Activated T-helper 2 cell treated with anti-CD3 and anti-CD28 coated beads, Interferon-gamma antibody, Interleukin-2, Interleukin-4, amounts not matched to agents 10 μg/mL and 5 μg/mL and 100 μg/mL, durations not matched to agents 14 hours and 24 hours and 36 hours (primary cell): Measurements from ENCODE around the gene PTGDR2. TPM values are rescaled to one million over a fixed set of nuclear protein-coding genes. Genes with fewer than 3 reads are reported as not detected.

Experiments used
- DNase-seq: peaks from one replicate; pipeline ENCODE4 v3.0.0; 2021; ENCODE audit warnings: low spot score
- H3K27ac Mint-ChIP-seq: one replicate; pipeline ENCODE4 v1.8.0; 2021; ENCODE audit warnings: mixed read lengths
- H3K27me3 Mint-ChIP-seq: one replicate; pipeline ENCODE4 v1.8.0; 2021; ENCODE audit warnings: low read depth, mixed read lengths
- H3K36me3 Mint-ChIP-seq: one replicate; pipeline ENCODE4 v1.8.0; 2021; ENCODE audit warnings: low read depth, mixed read lengths
- H3K4me1 Mint-ChIP-seq: one replicate; pipeline ENCODE4 v1.8.0; 2021; ENCODE audit warnings: low read depth, mixed read lengths
- H3K4me3 Mint-ChIP-seq: one replicate; pipeline ENCODE4 v1.8.0; 2021; ENCODE audit warnings: low read depth, mild to moderate bottlenecking, moderate library complexity, mixed read lengths
- H3K9me3 Mint-ChIP-seq: one replicate; pipeline ENCODE4 v1.8.0; 2021; ENCODE audit warnings: mixed read lengths
- intact Hi-C: fragments of 100-400 bp; cut with micrococcal nuclease; formaldehyde crosslinking; loops from one replicate; pipeline ENCODE4 v1.15.1; 2023
- total RNA-seq: library from RNA; stranded (reverse); gene quantifications from 2 replicates; pipeline ENCODE4 v1.2.3, GENCODE V29; 2022

The PTGDR2 gene
- total RNA-seq, 1 donor from 2014 or later, result 0.32 TPM

GRCh38 chr11:60814112-60814511 is 41.6 kb downstream of the PTGDR2 start:
- intact Hi-C loops, result no loop called here
- H3K27me3 Mint-ChIP-seq, result peaks cover 8% of the 10 kb centered on the region

GRCh38 chr11:60813324-60813723 is 42.4 kb downstream of the PTGDR2 start:
- Mint-ChIP-seq H3K4me1 (no peaks in the 10 kb centered on the region), H3K27me3 (peaks cover 6% of the 10 kb centered on the region), H3K27ac (no peak overlapping the region), H3K4me3 (no peak overlapping the region), H3K9me3 (peaks cover 14% of the 10 kb centered on the region), H3K36me3 (no peaks in the 10 kb centered on the region)
- intact Hi-C loops, result no loop called here
- no peak for DNase-seq

More at GRCh38 chr11:60814112-60814511, 41.6 kb downstream of the PTGDR2 start:
- DNase-seq, result no peak
- Mint-ChIP-seq H3K4me1 (no peaks in the 10 kb centered on the region), H3K27ac (no peak overlapping the region), H3K9me3 (peaks cover 14% of the 10 kb centered on the region), H3K36me3 (no peaks in the 10 kb centered on the region), H3K4me3 (no peak overlapping the region)

GRCh38 chr11:60810569-60810968 is 45.2 kb downstream of the PTGDR2 start:
- H3K27ac Mint-ChIP-seq, result no peak overlapping the region
- H3K4me3 Mint-ChIP-seq, result no peak overlapping the region
- no peak for DNase-seq
- peaks cover 2% of the 10 kb centered on the region for H3K4me1 Mint-ChIP-seq
- peaks cover 6% of the 10 kb centered on the region for H3K27me3 Mint-ChIP-seq
- H3K36me3 Mint-ChIP-seq, result no peaks in the 10 kb centered on the region
- intact Hi-C loops, result no loop called here
- H3K9me3 Mint-ChIP-seq, result no peaks in the 10 kb centered on the region

GRCh38 chr11:60810151-60810550 is 45.6 kb downstream of the PTGDR2 start:
- Mint-ChIP-seq H3K9me3 (no peaks in the 10 kb centered on the region), H3K27me3 (peaks cover 6% of the 10 kb centered on the region)

GRCh38 chr11:60809691-60810090 is 46.1 kb downstream of the PTGDR2 start:
- Mint-ChIP-seq H3K36me3 (no peaks in the 10 kb centered on the region), H3K27me3 (peaks cover 6% of the 10 kb centered on the region), H3K9me3 (no peaks in the 10 kb centered on the region), H3K4me1 (peaks cover 2% of the 10 kb centered on the region), H3K27ac (no peak overlapping the region), H3K4me3 (no peak overlapping the region)
- intact Hi-C loops, result no loop called here
- DNase-seq, result no peak

More at GRCh38 chr11:60810151-60810550, 45.6 kb downstream of the PTGDR2 start:
- no peak for DNase-seq
- H3K4me3 Mint-ChIP-seq, result no peak overlapping the region
- H3K27ac Mint-ChIP-seq, result no peak overlapping the region
- intact Hi-C loops, result no loop called here
- peaks cover 2% of the 10 kb centered on the region for H3K4me1 Mint-ChIP-seq
- H3K36me3 Mint-ChIP-seq, result no peaks in the 10 kb centered on the region

GRCh38 chr11:60809249-60809648 is 46.5 kb downstream of the PTGDR2 start:
- DNase-seq, result no peak
- H3K27me3 Mint-ChIP-seq, result peaks cover 6% of the 10 kb centered on the region
- no peak overlapping the region for H3K4me3 Mint-ChIP-seq
- H3K4me1 Mint-ChIP-seq, result peaks cover 2% of the 10 kb centered on the region
- H3K9me3 Mint-ChIP-seq, result no peaks in the 10 kb centered on the region
- intact Hi-C loops, result no loop called here
- H3K27ac Mint-ChIP-seq, result no peak overlapping the region
- no peaks in the 10 kb centered on the region for H3K36me3 Mint-ChIP-seq

GRCh38 chr11:60803273-60803936 is 52.3 kb downstream of the PTGDR2 start:
- Mint-ChIP-seq H3K4me3 (no peak overlapping the region), H3K36me3 (no peaks in the 10 kb centered on the region), H3K9me3 (no peaks in the 10 kb centered on the region), H3K27me3 (peaks cover 10% of the 10 kb centered on the region), H3K4me1 (peaks cover 2% of the 10 kb centered on the region), H3K27ac (no peak overlapping the region)
- DNase-seq, result no peak
- intact Hi-C loops, result no loop called here

GRCh38 chr11:60801194-60801593 is 54.6 kb downstream of the PTGDR2 start:
- intact Hi-C loops, result no loop called here
- H3K4me3 Mint-ChIP-seq, result no peak overlapping the region
- no peaks in the 10 kb centered on the region for H3K9me3 Mint-ChIP-seq
- H3K27me3 Mint-ChIP-seq, result peaks cover 12% of the 10 kb centered on the region
- DNase-seq, result no peak
- peaks cover 2% of the 10 kb centered on the region for H3K4me1 Mint-ChIP-seq
- no peaks in the 10 kb centered on the region for H3K36me3 Mint-ChIP-seq
- H3K27ac Mint-ChIP-seq, result no peak overlapping the region

Other genes with a start within 250 kb of the PTGDR2 start
- not detected in 2 replicates for gene MS4A8, start 156.3 kb downstream of the PTGDR2 start, total RNA-seq
- not detected in 2 replicates for gene MS4A18, start 131.2 kb downstream of the PTGDR2 start, total RNA-seq
- gene MS4A15, start 99.1 kb downstream of the PTGDR2 start, total RNA-seq, result not detected in 2 replicates
- gene MS4A10, start 70.6 kb downstream of the PTGDR2 start, total RNA-seq, result not detected in 2 replicates
- gene CCDC86, start 13.8 kb downstream of the PTGDR2 start, total RNA-seq, result 56.7 and 57.2 TPM in 2 replicates
- not detected in 2 replicates for gene ZP1, start 11.6 kb upstream of the PTGDR2 start, total RNA-seq
- gene PRPF19, start 50.6 kb upstream of the PTGDR2 start, total RNA-seq, result 170 and 182 TPM in 2 replicates
- gene TMEM109, start 58.2 kb upstream of the PTGDR2 start, total RNA-seq, result 112 and 120 TPM in 2 replicates
- 1.1 and 1.2 TPM in 2 replicates for gene TMEM132A, start 68.5 kb upstream of the PTGDR2 start, total RNA-seq
- gene SLC15A3, start 96.2 kb upstream of the PTGDR2 start, total RNA-seq, result 2.1 and 2.2 TPM in 2 replicates
- 308 and 327 TPM in 2 replicates for gene CD6, start 115.7 kb upstream of the PTGDR2 start, total RNA-seq
- 395 and 399 TPM in 2 replicates for gene CD5, start 246.5 kb upstream of the PTGDR2 start, total RNA-seq